Measurements from ENCODE around the gene UFC1.

The UFC1 gene

DNA sequence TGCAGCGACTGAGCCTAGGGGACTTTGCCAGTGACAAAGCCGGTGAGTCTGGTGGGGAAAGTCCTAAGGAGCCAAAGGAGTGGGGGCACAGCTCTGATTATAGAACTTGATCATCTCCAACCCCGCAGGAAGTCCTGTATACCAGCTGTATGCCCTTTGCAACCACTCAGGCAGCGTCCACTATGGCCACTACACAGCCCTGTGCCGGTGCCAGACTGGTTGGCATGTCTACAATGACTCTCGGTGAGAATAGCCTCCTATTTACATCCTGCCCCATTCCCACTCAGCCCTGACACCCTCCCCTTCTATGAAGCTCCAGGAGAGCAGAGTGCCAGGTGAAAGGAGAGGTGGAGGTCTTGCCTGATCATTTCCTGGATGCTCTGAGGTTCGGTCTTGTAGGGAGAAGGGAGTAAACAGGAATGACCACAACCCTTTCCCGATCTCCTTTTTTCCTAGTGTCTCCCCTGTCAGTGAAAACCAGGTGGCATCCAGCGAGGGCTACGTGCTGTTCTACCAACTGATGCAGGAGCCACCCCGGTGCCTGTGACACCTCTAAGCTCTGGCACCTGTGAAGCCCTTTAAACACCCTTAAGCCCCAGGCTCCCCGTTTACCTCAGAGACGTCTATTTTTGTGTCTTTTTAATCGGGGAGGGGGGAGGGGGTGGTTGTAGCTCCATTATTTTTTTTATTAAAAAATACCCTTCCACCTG, 11.3 kb downstream of the UFC1 start:
- TF ChIP-seq, protein P1, sequence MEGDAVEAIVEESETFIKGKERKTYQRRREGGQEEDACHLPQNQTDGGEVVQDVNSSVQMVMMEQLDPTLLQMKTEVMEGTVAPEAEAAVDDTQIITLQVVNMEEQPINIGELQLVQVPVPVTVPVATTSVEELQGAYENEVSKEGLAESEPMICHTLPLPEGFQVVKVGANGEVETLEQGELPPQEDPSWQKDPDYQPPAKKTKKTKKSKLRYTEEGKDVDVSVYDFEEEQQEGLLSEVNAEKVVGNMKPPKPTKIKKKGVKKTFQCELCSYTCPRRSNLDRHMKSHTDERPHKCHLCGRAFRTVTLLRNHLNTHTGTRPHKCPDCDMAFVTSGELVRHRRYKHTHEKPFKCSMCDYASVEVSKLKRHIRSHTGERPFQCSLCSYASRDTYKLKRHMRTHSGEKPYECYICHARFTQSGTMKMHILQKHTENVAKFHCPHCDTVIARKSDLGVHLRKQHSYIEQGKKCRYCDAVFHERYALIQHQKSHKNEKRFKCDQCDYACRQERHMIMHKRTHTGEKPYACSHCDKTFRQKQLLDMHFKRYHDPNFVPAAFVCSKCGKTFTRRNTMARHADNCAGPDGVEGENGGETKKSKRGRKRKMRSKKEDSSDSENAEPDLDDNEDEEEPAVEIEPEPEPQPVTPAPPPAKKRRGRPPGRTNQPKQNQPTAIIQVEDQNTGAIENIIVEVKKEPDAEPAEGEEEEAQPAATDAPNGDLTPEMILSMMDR (conservative IDR thresholded peaks at IDR 0.05; ENCODE audit: low read depth, low read length): no peak
- DNase-seq (ENCODE audit: low read depth): no peak
- peak overlapping the region; percentile 81 for H3K4me3 ChIP-seq (ENCODE audit: low read length)

- DNase-seq (ENCODE audit: low read depth): peak; percentile 96
- peak within 1 kb of the TSS; percentile 81 for H3K4me3 ChIP-seq (ENCODE audit: low read length)
- TF ChIP-seq, protein P1 (conservative IDR thresholded peaks at IDR 0.05; ENCODE audit: low read depth, low read length): peak; percentile 67
These were observed 12.2 kb downstream of the UFC1 start, which contains the start of gene PPOX for GRCh38 chr1:161165742-161166668. Gene PPOX (plus strand): TSS chr1:161166426. CDS start chr1:161166848, 422 bp downstream.

GRCh38 chr1:161166669-161167548, 13.1 kb downstream of the UFC1 start:
- DNase-seq (ENCODE audit: low read depth): no peak
- peak overlapping the region; percentile 81 for H3K4me3 ChIP-seq (ENCODE audit: low read length)

DNA sequence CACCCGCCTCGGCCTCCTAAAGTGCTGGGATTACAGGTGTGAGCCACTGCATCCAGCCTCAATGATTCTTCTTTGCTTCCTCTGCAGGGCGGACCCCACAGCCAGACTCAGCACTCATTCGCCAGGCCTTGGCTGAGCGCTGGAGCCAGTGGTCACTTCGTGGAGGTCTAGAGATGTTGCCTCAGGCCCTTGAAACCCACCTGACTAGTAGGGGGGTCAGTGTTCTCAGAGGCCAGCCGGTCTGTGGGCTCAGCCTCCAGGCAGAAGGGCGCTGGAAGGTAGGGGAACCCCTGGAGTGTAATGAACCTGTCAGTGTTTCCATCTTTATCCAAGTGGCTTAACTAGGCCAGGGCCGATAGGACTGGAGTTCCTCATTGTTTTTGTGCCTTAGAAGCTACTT, 15.1 kb downstream of the UFC1 start:
- DNase-seq (ENCODE audit: low read depth): no peak
- H3K4me3 ChIP-seq (ENCODE audit: low read length): no peak overlapping the region
- TF ChIP-seq, protein P1 (conservative IDR thresholded peaks at IDR 0.05; ENCODE audit: low read depth, low read length): no peak

More at GRCh38 chr1:161166669-161167548, 13.1 kb downstream of the UFC1 start:
- TF ChIP-seq, protein P1 (conservative IDR thresholded peaks at IDR 0.05; ENCODE audit: low read depth, low read length): no peak

DNA sequence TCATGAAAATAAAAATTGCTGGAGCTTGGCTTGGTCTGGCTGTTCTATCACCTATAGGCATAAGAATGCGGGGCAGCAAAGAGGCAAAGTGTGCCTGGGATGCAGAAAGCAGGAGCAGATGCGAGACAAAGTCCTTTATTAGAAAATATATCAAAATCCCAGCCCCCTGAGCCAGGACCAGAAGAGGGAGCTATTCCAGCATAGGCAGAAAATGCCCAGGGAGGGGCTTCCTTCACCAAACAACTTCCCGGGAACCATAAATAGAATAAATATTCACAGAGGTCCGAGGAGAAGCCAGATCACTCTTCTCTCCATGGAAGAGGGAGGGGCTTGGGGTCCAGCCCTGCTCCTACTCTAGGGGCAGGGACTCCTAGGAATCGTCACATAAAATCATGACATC, 17.4 kb downstream of the UFC1 start:
- TF ChIP-seq, protein P1 (conservative IDR thresholded peaks at IDR 0.05; ENCODE audit: low read depth, low read length): peak; percentile 35
- no peak for DNase-seq (ENCODE audit: low read depth)
- H3K4me3 ChIP-seq (ENCODE audit: low read length): no peak overlapping the region

DNA sequence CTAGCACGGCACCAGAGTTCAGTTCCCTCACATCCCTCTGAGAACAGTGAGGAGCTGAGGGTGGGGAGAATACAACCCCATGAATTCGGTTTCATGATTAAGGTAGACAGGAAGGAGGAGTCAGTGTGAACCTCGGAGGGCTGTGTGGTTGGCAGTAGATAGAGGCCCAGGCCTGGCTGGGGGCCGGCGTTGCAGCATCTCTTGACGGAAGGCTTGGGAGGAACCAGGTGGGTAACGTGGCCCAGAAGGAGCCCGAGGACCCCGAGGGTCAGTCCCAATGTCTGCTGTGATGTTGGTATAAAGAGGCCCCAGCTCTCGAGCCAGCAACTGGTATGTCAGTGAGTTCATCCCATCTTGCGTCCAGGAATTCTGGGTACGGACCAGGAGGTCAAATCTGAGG, 17.9 kb downstream of the UFC1 start:
- DNase-seq (ENCODE audit: low read depth): no peak
- no peak overlapping the region for H3K4me3 ChIP-seq (ENCODE audit: low read length)
- TF ChIP-seq, protein P1 (conservative IDR thresholded peaks at IDR 0.05; ENCODE audit: low read depth, low read length): no peak

Measured in retinal pigment epithelial cell (primary cell).